HG03108 (cell line): ENCODE measurements around the gene HOXA13.

Experiments used
- ATAC-seq: cut with Tn5 transposase; IDR thresholded peaks from one replicate; pipeline ENCODE4 v1.9.1; 2021; ENCODE audit warnings: moderate library complexity; ENCODE audit not compliant: unreplicated experiment

HOXA13 gene

GRCh38 chr7:27193335-27194001 lies 6.4 kb downstream of the HOXA13 start:
- no peak for ATAC-seq

GRCh38 chr7:27192546-27193334 lies 7.2 kb downstream of the HOXA13 start:
- no peak for ATAC-seq

DNA sequence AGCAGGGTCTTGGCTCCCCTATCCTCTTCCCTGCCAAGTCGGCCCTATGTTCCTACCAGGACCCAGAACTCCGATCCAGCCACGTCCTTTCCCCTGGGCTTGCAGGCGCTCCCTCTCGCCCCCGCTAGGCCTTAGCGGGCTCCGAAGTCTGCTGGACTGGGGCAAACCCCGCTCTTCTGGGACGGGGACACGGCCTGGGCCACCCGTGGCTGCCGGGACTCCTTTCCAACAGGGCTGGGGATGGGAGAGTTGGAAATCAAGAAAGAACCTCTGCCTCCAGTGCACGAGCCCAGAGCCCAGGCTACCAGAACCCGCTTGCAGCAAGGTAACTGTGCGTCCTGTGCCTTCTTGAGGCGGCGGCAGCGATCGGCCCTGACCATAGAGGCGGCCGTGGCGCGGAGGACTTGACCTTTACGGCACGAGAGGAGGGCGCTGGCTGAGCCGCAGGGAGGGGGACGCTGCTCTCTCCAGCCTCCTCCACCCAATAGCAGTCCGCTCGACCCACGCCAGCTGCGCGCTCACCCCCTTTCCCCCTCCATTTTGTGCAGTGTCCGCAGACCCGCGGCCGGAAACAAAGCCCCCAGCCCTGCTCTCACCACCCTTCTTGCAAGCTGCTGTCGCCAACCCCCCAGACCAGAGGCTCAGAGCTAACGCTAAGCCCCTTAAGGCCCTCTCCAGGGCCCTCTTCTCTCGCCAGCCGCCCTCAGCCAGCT lies 7.9 kb downstream of the HOXA13 start:
- ATAC-seq, result no peak

DNA sequence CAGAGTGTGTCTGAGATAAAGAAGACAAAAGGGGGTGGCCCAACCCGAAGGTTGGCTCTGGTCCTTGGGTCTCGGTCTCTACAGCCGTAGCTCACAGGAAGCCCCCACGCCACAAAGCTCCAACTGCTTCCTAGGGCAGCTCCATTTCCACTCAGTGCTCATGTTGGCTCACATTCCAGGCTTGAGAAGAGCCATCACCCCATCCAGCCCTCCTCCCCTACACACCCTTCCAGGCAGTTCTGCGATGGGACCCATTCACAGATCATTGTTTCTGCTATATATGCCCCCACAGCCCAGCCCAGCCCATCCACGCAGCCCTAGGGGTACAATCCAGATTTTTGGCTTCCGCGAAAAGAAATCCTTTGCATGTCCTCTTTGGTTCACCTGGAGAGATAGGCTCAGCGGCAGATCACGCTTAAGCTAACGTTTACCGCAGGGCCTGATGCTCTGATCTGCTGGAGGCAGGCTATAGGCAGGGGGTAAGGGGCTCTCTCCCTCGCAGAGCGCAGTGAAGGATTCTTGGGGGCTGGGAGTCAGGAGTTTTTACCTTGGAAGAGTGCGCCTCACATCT lies 8.6 kb downstream of the HOXA13 start:
- no peak for ATAC-seq

DNA sequence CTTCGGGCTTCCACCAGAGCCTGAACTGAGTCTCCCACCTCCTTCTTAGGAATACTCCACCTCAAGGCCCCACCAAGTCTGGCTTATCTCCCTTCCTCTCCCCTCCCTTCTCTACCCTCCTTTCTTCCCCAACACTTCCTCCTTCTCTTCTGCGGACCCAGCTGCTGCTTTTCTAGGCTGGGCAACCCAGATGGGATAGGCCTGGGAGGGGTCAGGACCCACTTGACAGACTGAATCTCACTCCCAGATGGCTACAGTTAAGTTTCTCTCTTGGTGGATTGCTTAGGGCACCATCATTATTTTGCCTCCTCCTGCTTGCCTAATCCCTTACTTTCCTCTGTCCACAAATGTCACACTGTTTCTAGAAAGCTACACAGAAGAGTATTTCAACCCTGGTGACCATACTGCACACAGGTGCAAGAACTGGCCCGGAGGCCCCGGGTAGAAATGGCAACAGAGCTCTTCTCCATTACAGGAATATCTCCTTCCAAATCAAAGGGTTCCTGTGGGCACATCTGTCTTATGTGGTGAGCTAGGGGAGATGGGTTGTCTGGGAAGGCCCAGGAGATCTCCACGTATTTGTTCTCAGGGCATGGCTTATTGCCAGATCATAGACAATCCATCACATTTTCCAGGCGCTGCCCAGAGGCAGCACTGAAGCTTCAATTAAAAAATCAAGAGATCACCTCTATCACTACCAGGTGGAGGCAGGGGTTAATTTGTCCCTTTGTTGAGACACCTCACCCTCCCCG lies 9.7 kb downstream of the HOXA13 start:
- no peak for ATAC-seq

DNA sequence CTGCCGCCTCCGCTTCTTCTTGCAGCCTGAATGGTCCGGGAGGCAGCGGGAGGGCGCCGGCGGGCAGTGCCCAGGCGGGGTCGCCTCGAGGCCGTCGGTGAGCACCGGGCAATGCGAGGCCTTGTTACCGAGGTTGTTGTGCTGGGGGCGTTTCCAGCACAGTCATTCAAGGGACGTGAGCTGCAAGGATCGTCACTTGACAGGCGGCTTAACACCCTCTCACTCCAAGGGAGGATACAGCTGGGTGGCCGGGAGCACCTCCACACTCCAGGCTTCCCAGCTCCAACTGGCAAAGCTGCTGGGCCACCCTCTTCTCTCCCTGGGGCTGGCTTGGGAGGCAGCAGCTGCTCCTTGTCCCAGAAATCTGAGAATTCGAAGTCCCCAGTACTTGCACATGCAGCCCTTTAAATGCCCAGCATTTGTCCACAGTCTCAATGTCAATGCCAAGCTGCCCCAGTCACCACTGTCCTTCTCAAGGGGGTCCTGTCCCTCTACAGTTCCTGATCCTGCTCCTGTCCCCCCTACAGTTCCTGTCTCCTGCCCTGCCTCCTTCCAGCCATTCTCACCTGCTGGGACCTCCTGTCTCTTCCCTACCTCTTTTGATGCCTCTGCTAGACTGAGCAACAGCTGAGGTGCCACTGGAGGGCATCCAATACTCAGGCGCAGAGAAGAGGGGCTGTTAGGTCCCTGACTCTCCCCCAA lies 10.4 kb downstream of the HOXA13 start:
- no peak for ATAC-seq

- no peak for ATAC-seq
Measured at GRCh38 chr7:27188386-27189294, 11.3 kb downstream of the HOXA13 start.

DNA sequence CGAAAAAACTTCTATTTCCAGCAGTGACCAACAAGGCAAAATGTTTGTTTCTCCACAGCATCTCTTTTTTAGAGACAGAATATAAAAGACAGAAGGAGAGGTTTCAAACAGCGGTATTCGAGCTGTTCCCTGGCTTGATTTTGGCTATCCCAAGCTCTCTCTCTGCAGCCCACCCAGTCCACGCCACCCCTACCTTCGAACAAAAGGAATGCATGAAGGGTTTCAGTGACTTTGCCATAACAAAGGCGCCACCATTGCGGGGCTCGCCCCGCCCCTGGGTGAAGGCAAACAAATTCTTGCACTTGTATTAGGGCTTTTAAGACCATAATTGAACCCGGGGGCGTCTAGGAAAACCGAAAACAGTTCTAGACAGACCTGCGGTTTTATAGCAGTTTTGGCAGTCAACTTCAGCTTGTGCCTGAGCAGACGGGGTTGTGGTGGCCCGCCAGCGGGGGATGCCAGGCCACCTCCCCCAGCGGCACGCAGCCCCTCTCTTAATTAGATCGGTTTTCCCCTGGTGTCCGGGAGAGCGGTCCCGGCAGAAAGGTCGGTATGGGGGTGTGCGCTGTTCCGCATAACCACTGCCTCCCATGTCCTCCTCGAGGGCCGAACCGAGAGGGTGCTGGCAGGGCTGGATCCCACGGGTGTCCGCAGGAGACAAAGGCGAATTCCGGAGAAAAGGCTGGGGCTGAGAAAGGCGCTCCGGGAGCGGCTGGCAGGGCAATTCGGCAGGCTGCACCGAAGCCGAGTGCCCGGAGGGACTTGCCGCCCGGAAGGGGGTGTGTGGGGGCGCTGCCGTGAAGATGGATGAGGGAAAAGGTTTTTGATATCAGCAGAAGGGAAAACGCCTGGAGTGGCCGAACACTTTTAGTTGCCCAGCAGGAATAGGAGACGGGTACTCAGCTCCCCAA lies 12.2 kb downstream of the HOXA13 start:
- no peak for ATAC-seq

DNA sequence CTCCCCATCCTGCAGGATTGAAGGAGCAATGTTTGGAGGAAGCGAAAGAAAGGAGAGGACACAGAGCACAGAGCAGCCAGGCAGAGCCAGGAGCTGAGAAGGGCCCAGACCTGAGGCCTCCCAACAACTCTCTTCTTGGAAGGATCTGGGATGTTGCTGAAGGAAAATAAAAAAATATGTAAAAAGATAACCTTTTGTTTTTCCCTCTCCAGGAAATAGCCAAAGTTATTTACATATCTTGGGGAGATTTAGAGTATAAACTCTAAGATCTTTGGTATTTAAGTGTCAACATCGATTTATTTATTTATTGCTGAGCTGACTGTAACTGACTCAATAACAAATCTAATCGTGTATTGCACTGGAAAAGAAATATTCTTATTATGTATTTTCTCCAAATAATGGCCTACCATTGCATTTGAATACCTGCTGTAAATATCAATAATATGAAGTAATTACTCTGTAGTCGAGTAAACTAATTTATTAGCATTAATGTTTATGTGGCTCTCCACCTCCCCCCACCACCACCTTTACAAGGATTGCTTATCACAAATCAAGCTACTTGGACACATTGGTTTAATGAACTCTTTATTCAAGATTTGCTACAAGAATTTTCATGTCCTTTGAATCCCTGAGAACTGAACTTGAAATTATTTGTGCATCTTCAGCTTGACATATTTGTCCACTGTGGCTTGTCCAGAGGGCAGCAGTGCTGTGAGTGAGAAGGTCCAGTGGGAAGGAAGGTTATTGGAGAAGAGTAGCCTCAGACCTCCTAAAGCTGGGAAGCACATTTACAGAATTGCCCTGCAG lies 13.0 kb downstream of the HOXA13 start:
- no peak for ATAC-seq

DNA sequence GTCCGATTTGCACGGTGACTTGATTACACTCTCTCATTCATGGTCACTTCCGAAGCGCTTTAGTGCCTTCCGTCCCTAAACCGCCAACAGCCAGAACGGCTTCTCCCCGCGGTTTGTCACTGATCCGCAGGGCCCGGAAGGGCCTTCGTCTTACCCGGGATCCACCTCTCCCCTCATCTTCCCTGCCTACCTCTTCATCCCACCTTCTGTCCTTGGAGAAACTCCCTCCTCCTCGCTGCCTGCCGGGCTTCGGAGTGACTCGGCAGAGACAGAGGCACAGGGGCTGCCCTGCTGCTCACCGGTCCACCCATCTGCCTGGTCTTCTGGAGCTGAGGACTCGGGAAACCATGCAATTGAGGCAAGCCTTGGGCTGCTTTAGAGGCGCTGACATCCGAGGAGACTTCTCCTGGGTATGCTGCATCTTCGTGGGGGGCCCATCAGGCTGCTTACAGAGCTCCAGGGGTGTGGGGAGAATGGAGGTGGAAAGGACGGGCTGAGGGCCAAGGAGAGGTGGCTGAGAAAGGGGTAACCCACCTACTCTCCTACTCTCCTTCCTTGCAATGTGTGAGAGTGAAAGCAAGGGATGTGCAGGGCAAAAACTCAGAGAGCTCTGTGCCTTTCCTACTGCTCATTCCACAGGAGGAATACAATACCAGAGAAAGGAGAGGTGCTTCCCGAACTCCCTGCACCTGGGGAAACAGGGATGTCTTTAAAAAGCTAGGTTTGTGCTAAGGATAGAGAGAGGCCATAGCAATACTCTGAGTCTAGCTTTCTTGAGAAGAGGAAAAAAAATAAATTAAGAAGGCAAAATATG lies 13.8 kb downstream of the HOXA13 start:
- no peak for ATAC-seq

GRCh38 chr7:27185013-27185853 lies 14.7 kb downstream of the HOXA13 start, which contains the start of gene HOXA11:
HOXA11 (minus strand) TSS chr7:27185232; CDS start chr7:27185144, 88 bp downstream.
- no peak for ATAC-seq

DNA sequence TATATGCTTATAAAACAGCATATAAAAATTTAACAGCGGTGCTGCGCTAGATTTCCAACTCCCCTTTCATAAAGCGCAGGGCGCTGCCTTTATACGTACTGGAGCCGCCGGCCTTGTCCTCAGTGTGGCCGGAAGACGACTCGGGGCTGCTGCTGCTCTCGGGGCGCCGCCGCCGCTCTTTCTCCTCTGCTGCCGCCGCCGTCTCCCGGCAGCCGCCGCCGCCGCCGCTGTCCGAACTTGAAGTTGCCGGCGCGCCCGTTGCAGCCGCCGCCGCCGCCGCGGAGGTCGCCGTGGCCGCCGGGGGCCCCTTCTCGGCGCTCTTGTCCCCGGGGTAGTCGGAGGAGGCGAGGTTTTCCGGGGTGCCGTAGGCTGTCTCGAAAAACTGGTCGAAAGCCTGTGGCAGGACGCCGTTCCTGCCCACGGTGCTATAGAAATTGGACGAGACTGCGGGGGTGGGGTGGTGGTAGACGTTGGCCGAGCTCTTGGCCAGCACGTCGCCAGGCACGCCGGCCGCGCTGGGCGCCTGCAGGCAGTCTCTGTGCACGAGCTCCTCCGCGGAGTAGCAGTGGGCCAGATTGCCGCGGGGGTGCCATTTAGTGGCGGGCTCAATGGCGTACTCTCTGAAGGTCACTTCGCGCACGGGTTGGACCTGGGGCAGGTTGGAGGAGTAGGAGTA lies 15.4 kb downstream of the HOXA13 start:
- no peak for ATAC-seq

- ATAC-seq, result no peak
Measured at GRCh38 chr7:27183682-27184336, 16.1 kb downstream of the HOXA13 start.
